HL-60/S4 treated with phorbol 12-myristate 13-acetate at 8.2 ng/mL for 4 days and 3 days (cell line): Measurements from ENCODE around the gene KCND2.

Experiments
- in situ Hi-C: fragments of 300-500 bp; cut with MboI; formaldehyde crosslinking; loops from 2 replicates; pipeline ENCODE4 v1.15.0; 2022; ENCODE audit warnings: low sequenced_read_pairs

Gene KCND2

GRCh38 chr7:120735791-120736190, 462.8 kb downstream of the KCND2 start:
- in situ Hi-C loops = no loop called here

GRCh38 chr7:120738816-120739215, 465.8 kb downstream of the KCND2 start:
- in situ Hi-C loops = no loop called here

GRCh38 chr7:120740348-120740747, 467.4 kb downstream of the KCND2 start:
- in situ Hi-C loops = no loop called here

GRCh38 chr7:120741371-120742042, 468.5 kb downstream of the KCND2 start:
- in situ Hi-C loops = no loop called here

- in situ Hi-C loops = no loop called here
These were observed 469.4 kb downstream of the KCND2 start for GRCh38 chr7:120742372-120742771.

GRCh38 chr7:120743128-120743527, 470.2 kb downstream of the KCND2 start:
- in situ Hi-C loops = no loop called here

GRCh38 chr7:120760050-120760449, 487.1 kb downstream of the KCND2 start:
- in situ Hi-C loops = no loop called here

GRCh38 chr7:120760851-120761250, 487.9 kb downstream of the KCND2 start:
- in situ Hi-C loops = no loop called here

GRCh38 chr7:120770206-120770605, 497.2 kb downstream of the KCND2 start:
- in situ Hi-C loops = no loop called here

- in situ Hi-C loops = no loop called here
These were observed 501.5 kb downstream of the KCND2 start for GRCh38 chr7:120774481-120774880.

GRCh38 chr7:120775755-120776154, 502.8 kb downstream of the KCND2 start:
- in situ Hi-C loops = loop anchor here (25.0 kb wide), 1 partner anchor 337 kb away; no protein-coding TSS in a partner anchor

- in situ Hi-C loops = loop anchor here (25.0 kb wide), 1 partner anchor 333 kb away; no protein-coding TSS in a partner anchor
These were observed 506.1 kb downstream of the KCND2 start for GRCh38 chr7:120779078-120779477.

GRCh38 chr7:120780451-120780850, 507.5 kb downstream of the KCND2 start:
- in situ Hi-C loops = loop anchor here (25.0 kb wide), 1 partner anchor 332 kb away; no protein-coding TSS in a partner anchor

GRCh38 chr7:120780938-120781337, 508.0 kb downstream of the KCND2 start:
- in situ Hi-C loops = loop anchor here (25.0 kb wide), 1 partner anchor 331 kb away; no protein-coding TSS in a partner anchor

- in situ Hi-C loops = loop anchor here (25.0 kb wide), 1 partner anchor 330 kb away; no protein-coding TSS in a partner anchor
These were observed 508.9 kb downstream of the KCND2 start for GRCh38 chr7:120781924-120782323.

GRCh38 chr7:120783273-120783672, 510.3 kb downstream of the KCND2 start:
- in situ Hi-C loops = loop anchor here (25.0 kb wide), 1 partner anchor 329 kb away; no protein-coding TSS in a partner anchor

- in situ Hi-C loops = loop anchor here (25.0 kb wide), 1 partner anchor 329 kb away; no protein-coding TSS in a partner anchor
These were observed 510.7 kb downstream of the KCND2 start for GRCh38 chr7:120783721-120784120.

GRCh38 chr7:120785095-120785494, 512.1 kb downstream of the KCND2 start:
- in situ Hi-C loops = loop anchor here (25.0 kb wide), 1 partner anchor 327 kb away; no protein-coding TSS in a partner anchor

- in situ Hi-C loops = loop anchor here (25.0 kb wide), 1 partner anchor 320 kb away; no protein-coding TSS in a partner anchor
These were observed 519.3 kb downstream of the KCND2 start for GRCh38 chr7:120792091-120792860.

GRCh38 chr7:120792861-120793130, 519.8 kb downstream of the KCND2 start:
- in situ Hi-C loops = loop anchor here (25.0 kb wide), 1 partner anchor 320 kb away; no protein-coding TSS in a partner anchor

GRCh38 chr7:120793213-120793936, 520.4 kb downstream of the KCND2 start:
- in situ Hi-C loops = loop anchor here (25.0 kb wide), 1 partner anchor 319 kb away; no protein-coding TSS in a partner anchor
